Activated naive CD8-positive, alpha-beta T cell treated with anti-CD3 and anti-CD28 coated beads, Interleukin-2, amount 10 ng/mL, durations not matched to agents 7 days and 5 days (primary cell): ENCODE measurements around the gene DGCR6L. TPM values are rescaled to one million over a fixed set of nuclear protein-coding genes. Genes with fewer than 3 reads are reported as not detected.
"Not testable (repeated sequence)": the region's sequence is repeated elsewhere in the genome, so short reads cannot be mapped to it uniquely, and the experiment has no call there.

Source experiments
- ATAC-seq: fragments of 150-1000 bp; cut with Tn5 transposase; one replicate; pipeline ENCODE4 v1.10.0; 2021; ENCODE audit warnings: low read depth, moderate library complexity
- POLR2A ChIA-PET: fragments of 350-600 bp; sonication (Branson Sonifier 250); formaldehyde crosslinking; loops from one replicate; lab custom pipeline; 2021; ENCODE audit warnings: antibody characterized with exemption; lab: Charles Lee
- DNase-seq: peaks from one replicate; pipeline ENCODE4 v3.0.0; 2021
- H3K27ac Mint-ChIP-seq: one replicate; pipeline ENCODE4 v1.8.0; 2022; ENCODE audit warnings: mild to moderate bottlenecking, mixed read lengths
- H3K27me3 Mint-ChIP-seq: one replicate; pipeline ENCODE4 v1.8.0; 2022; ENCODE audit warnings: mild to moderate bottlenecking, moderate library complexity, mixed read lengths
- H3K36me3 Mint-ChIP-seq: one replicate; pipeline ENCODE4 v1.8.0; 2021; ENCODE audit warnings: mild to moderate bottlenecking, mixed read lengths
- H3K4me1 Mint-ChIP-seq: one replicate; pipeline ENCODE4 v1.8.0; 2021; ENCODE audit warnings: mixed read lengths
- H3K4me3 Mint-ChIP-seq: one replicate; pipeline ENCODE4 v1.8.0; 2022; ENCODE audit warnings: mild to moderate bottlenecking, moderate library complexity, mixed read lengths
- H3K9me3 Mint-ChIP-seq: one replicate; pipeline ENCODE4 v1.8.0; 2021; ENCODE audit warnings: mixed read lengths
- total RNA-seq, 2 experiments: library from RNA; stranded (reverse); gene quantifications; one replicate each; pipeline ENCODE4 v1.2.3, GENCODE V29; 2021

Gene DGCR6L
- total RNA-seq, 2 experiments from 2014 or later, result 39.7 to 45.7 TPM

DNA sequence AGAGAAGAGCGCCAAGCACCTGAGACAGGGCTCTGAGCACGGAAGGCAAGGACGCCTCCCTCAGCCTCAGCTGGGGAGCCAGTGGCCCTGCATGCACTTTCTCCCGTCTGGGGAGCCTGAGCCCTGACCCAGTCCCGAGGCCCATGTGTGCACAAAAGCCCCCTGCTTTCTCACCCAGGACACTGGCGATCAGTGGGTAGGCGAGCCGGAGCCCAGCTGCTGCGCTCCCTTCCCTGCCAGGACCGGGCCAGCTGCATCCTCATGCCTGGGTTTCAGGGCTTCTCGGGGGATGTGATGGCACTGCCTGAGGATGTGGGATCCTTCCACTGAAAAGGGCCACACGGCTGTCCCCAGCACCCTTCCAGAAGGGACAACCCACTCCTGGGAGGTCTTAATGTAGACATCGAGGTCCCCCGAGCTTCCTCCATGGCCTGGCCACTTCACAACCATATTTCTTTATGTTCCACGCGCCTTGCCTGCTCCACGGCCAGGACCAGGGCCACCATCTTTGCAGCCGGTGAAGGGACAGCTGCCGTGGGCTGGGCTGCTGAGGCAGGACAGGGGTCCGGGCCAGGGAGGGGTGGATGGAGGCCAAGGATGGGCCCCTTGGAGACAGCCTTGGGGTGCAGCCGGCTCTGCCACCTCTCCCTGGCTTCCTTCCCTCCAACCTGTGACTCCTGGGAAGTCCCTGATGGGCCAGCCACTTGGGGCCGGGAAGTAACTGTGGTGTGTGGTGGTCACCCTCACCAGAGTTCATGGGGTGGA lies 41.0 kb downstream of the DGCR6L start:
- not testable (repeated sequence) for H3K36me3 Mint-ChIP-seq, H3K4me1 Mint-ChIP-seq

DNA sequence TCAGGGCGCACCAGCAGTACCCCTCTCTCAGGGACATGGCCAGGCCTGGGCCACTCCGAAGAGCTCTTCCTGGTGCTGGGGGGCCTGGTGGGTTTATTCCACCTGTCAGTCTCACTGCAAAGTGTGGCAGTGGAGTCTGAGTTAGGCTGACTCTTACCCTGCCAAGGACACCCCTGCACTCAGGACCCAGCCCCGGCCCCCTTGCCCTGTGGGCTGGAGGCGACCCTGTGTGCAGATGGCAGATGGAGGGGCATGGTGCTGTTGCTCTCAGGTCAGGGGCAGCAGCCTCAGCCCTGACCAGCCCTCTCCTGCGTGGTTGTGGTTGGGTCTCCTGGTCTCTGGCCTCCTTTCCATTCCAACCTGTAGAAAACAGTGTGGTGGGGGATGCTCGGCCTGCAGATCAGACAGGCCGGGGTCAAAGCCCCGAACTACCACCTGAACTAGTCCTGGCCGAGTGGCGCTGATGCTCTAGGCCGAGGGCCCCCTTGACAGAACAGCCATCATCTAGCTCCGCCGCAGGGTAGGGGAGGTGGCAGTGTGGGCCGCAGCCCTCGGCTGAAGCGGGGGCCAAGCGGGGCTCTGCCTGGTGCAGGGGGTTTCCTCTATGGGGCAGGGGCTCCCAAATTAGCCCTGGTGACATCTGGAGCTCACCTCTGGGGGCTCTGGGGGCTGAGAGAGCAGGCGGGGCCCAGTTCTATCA lies 41.8 kb downstream of the DGCR6L start:
- ATAC-seq, H3K4me3 Mint-ChIP-seq, POLR2A ChIA-PET, H3K36me3 Mint-ChIP-seq, DNase-seq, H3K27ac Mint-ChIP-seq, H3K27me3 Mint-ChIP-seq, H3K9me3 Mint-ChIP-seq, H3K4me1 Mint-ChIP-seq: not testable (repeated sequence)

More for the DNA sequence above, 41.0 kb downstream of the DGCR6L start:
- DNase-seq, H3K4me3 Mint-ChIP-seq, H3K27ac Mint-ChIP-seq, ATAC-seq, H3K27me3 Mint-ChIP-seq, H3K9me3 Mint-ChIP-seq, POLR2A ChIA-PET: not testable (repeated sequence)

DNA sequence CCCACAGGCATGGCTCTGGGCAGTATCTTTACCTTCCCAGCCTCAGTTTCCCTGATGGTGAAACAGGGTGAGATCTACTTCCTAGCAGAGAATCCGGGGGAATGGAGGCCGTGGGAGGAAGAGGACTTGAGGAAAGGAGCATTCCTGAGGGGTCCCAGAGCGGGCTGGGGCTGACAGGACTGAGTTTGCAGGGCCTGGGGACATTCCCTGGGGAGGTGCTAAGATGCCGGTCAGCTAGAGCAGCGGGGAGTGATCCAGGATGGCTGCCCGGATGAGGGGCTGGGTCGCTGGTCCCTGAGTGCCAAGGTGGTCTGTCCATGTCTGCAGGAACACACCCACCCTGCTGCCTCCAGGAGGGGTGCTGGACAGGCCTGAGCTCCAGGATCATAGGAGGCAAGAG lies 43.4 kb downstream of the DGCR6L start:
- H3K27ac Mint-ChIP-seq, result no peak overlapping the region
- H3K9me3 Mint-ChIP-seq, result no peaks in the 10 kb centered on the region
- H3K4me1 Mint-ChIP-seq, result peaks cover 2% of the 10 kb centered on the region
- no peaks in the 10 kb centered on the region for H3K27me3 Mint-ChIP-seq
- POLR2A ChIA-PET, result no interaction called here
- no peak for ATAC-seq
- H3K36me3 Mint-ChIP-seq, result no peaks in the 10 kb centered on the region
- DNase-seq, result no peak
- H3K4me3 Mint-ChIP-seq, result no peak overlapping the region

DNA sequence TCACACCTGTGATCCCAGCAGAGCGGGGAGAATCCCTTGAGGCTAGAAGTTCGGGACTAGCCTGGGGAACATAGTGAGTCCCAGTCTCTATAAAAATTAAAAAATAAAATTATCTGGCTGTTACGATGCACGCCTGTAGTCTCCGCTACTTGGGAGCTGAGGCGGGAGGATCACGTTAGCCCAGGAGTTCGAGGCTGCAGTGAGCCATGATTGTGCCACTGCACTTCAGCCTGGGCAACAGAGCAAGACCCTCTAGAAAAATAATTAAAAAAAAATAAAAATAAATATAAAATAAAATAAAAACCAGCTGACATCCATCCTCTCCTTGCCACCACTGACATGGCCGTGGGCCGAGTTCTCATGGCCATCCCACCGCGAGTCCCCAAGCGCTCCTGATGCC lies 44.0 kb downstream of the DGCR6L start:
- H3K9me3 Mint-ChIP-seq, result no peaks in the 10 kb centered on the region
- no peak for ATAC-seq
- no peak overlapping the region for H3K4me3 Mint-ChIP-seq
- DNase-seq, result no peak
- H3K36me3 Mint-ChIP-seq, result no peaks in the 10 kb centered on the region
- peaks cover 2% of the 10 kb centered on the region for H3K4me1 Mint-ChIP-seq
- H3K27me3 Mint-ChIP-seq, result no peaks in the 10 kb centered on the region
- POLR2A ChIA-PET, result no interaction called here
- no peak overlapping the region for H3K27ac Mint-ChIP-seq

DNA sequence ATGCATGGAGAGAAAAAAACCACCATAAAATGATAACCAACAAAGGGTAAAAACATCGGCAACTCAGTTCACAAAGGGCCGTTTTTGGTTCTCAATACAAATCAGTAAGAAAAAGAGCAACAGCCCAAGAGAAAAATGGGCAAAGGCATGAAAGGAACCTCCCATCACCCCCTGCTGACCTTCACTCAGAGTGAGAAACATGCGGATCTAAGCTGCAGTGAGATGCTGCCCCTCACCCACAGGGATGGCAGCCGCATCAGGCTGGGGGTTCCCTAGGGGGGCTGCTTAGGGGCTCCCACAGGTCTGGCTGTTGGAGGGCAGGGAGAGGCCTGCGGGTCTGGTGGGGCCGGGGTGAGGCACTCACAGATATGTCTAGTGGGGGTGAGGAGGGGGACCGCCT lies 44.5 kb downstream of the DGCR6L start:
- POLR2A ChIA-PET, H3K9me3 Mint-ChIP-seq, H3K27ac Mint-ChIP-seq, H3K4me1 Mint-ChIP-seq, DNase-seq, H3K36me3 Mint-ChIP-seq, ATAC-seq, H3K27me3 Mint-ChIP-seq, H3K4me3 Mint-ChIP-seq: not testable (repeated sequence)

DNA sequence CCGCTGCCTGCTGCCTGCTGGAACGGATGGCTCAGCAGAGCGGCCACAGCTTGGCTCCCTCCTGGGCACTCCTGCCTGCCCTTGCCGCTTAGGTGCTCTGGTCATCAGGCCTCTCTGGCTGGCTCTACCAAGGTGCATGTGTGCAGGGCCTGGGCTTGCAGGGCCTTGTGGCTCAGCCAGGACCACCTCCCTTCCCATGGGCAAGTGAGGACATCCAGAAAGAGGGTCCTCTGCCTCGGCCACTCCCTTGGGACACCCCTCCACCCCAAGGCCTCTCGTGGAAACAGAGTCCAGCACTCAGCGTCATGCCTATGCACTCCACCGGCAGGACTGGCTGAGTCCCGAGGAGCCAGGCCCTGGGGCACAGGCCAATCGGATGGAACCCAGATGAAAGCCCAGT lies 45.5 kb downstream of the DGCR6L start:
- H3K27me3 Mint-ChIP-seq, DNase-seq, ATAC-seq, H3K36me3 Mint-ChIP-seq, POLR2A ChIA-PET, H3K4me1 Mint-ChIP-seq, H3K4me3 Mint-ChIP-seq, H3K9me3 Mint-ChIP-seq, H3K27ac Mint-ChIP-seq: not testable (repeated sequence)

DNA sequence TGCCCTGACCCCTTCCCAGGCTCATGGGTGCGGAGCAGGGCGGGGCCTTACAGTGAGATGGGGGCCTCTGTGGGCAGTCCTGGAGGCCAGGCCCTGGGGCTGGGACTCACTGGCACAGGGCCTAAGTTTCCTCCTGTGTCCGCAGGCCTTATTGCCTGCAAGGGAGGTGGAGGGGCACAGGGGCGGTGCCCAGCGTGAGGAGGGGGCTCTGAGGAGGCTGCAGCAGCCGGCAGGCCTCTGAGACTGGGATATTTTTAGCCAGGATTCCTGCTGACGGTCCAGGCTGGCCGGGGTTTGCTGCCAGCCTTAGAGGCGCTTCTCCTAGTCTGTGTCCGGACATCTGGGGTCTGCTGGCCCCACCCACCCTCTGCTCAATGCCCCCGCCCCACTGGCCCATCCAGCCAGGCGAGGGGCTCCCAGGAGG lies 46.1 kb downstream of the DGCR6L start:
- Mint-ChIP-seq H3K4me1 (peaks cover under 1% of the 10 kb centered on the region), H3K27me3 (peaks cover under 1% of the 10 kb centered on the region), H3K27ac (no peak overlapping the region), H3K4me3 (no peak overlapping the region), H3K9me3 (no peaks in the 10 kb centered on the region), H3K36me3 (no peaks in the 10 kb centered on the region)
- POLR2A ChIA-PET, result no interaction called here
- ATAC-seq (no peak), DNase-seq (no peak)

DNA sequence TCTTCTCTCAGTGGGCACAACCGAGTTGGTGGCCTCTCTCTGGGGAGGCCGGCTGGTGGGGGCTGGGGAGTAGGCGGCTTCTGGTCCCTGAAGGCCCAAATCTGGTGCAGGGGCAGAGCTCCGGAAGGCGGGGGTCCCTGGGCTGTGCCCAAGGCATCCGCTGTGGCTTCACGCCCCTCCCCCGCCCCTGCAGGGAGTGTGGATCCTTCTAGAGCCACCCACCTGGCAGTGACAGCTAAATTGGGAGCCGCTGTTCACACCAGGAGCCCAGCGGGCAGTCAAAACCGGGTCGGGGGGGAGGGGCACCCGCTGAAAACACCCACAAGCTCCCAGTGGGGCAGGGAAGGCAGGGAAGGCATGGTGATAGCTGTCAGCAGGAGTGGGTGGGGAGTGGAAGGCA lies 47.2 kb downstream of the DGCR6L start:
- H3K27me3 Mint-ChIP-seq, result peaks cover 2% of the 10 kb centered on the region
- H3K27ac Mint-ChIP-seq, result no peak overlapping the region
- H3K4me1 Mint-ChIP-seq, result peaks cover 1% of the 10 kb centered on the region
- no peak overlapping the region for H3K4me3 Mint-ChIP-seq
- no peak for DNase-seq
- POLR2A ChIA-PET, result no interaction called here
- ATAC-seq, result no peak
- no peaks in the 10 kb centered on the region for H3K9me3 Mint-ChIP-seq
- H3K36me3 Mint-ChIP-seq, result no peaks in the 10 kb centered on the region

DNA sequence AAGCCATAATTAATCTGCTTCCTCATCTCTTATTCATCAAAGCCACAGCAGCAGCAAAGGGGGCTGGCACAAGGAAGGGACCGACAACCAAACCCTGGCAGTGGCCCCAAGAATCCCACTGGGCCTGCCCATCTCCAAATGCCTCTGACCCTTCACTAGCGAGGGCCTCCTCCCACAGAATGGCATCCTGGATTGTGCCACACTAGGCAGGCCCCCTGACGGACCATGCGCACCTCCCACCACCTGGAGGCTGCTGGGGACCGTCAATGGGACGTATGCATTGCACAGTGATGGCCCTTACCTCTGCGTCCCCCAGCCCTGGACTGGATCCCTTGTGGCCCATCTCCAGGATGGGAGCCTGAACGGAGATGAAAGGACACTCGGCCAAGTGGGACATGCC lies 47.7 kb downstream of the DGCR6L start:
- H3K4me3 Mint-ChIP-seq, result no peak overlapping the region
- POLR2A ChIA-PET, result no interaction called here
- no peak overlapping the region for H3K27ac Mint-ChIP-seq
- no peak for ATAC-seq
- peaks cover 1% of the 10 kb centered on the region for H3K4me1 Mint-ChIP-seq
- no peak for DNase-seq
- H3K9me3 Mint-ChIP-seq, result no peaks in the 10 kb centered on the region
- peaks cover 2% of the 10 kb centered on the region for H3K27me3 Mint-ChIP-seq
- H3K36me3 Mint-ChIP-seq, result no peaks in the 10 kb centered on the region

DNA sequence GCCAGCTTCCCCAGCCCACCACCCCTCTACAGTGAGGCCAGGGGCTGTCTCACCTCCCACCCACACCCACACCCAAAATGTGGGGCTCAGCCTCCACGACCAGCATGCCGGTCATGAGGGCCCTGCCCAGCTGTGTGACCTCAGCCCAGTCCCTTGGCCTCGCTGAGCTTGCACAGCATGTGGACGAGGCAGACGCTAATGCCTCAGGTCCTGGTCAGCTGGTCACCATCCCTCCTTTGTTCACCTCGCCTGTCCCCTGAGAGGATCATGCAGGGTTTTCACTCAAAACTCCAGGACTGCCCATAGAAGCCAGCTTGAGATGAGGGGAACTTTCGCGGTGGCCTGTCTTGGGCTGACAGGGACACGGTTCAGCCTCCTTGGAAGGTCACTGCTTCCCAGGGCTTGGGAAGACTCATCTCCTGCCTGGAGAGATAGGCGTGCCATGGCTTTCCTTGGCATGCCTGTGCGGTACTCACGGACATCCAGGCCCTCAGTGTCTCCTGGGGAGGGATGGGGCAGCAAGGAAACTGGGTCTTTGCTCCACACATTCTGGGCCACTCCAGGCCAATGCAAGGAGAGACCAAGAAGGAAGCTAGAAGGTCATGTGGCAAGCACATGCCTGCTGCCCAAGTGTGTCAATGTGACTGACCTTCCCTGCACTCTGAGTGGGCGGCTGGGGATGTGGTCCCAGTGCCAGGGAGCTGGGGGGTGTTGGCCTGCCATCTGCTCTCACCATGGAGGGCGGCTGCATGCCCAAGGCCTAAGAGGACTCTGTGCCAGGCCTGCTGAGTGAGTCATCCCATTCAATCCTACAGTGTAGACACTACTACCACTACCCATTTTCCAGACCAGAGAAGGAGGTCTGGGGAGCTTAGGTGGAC lies 48.5 kb downstream of the DGCR6L start:
- no peaks in the 10 kb centered on the region for H3K36me3 Mint-ChIP-seq
- H3K4me3 Mint-ChIP-seq, result no peak overlapping the region
- no peak for DNase-seq
- peaks cover 5% of the 10 kb centered on the region for H3K27me3 Mint-ChIP-seq
- no peak overlapping the region for H3K27ac Mint-ChIP-seq
- peaks cover 3% of the 10 kb centered on the region for H3K4me1 Mint-ChIP-seq
- POLR2A ChIA-PET, result no interaction called here
- no peak for ATAC-seq
- no peaks in the 10 kb centered on the region for H3K9me3 Mint-ChIP-seq

DNA sequence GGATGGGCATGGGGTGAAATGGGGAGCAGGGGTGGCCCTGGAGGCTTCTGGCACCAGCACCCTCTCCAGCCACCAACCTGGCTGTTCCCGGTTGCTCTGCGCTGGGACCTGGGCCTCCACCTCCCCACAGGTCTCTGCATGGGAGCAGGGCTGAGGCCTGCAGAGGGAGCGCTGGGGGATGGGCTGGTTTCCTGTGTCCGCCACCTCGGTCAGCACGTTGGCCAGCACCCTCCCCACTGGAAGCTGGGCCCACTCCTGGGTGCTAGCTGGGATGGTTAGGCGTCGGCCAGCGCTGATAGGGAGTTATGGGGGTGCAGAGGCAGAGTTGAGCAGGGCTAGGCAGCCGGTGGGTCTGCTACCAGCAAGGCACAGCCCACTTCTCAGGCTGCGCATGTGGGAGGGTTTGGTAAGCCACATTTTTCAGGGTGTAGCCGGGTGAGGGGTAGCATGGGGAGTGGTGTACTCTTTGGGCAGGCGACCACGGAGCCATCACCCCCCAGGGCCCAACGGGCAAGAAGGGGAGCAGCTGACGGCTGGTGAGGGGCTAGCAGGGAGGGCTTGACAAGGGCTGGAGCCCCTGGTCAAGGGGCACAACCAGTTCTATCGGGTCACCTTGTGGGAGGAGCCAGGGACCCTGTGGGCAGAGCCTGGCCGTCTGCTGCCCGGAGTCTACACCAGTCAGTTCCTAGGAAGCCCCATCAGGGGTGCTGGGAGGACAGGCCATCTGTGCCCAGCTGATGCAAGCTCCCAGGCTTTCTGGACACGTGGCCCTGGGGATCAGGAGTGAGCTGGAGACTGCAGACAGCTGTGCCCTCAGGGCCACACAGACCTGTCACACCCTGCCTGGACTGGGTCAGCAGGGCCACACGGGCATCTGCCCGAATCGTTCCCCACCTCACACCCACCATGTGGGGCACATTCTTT lies 49.4 kb downstream of the DGCR6L start:
- H3K9me3 Mint-ChIP-seq, DNase-seq, POLR2A ChIA-PET, H3K36me3 Mint-ChIP-seq, H3K4me1 Mint-ChIP-seq, H3K4me3 Mint-ChIP-seq, H3K27ac Mint-ChIP-seq, ATAC-seq, H3K27me3 Mint-ChIP-seq: not testable (repeated sequence)

DNA sequence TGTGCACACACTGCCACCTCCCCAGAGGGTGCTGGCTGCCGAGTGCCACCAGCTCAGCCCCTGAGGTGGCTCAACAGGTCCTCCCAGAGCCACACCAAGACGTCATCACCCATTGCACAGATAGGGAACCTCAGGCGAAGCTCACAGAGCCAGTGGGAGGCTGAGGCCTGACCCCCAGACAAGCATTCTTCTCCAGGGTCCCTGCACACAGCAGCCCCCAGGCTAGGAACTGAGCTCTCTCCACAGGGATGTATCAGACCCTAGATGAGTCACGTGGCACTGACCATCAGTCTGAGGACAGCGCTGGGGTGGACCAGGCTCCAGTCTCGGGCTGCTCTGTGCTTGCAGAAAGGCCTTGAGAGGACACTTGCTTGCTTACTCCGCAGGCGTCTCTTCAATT lies 50.2 kb downstream of the DGCR6L start:
- H3K36me3 Mint-ChIP-seq, ATAC-seq, H3K27me3 Mint-ChIP-seq, H3K4me1 Mint-ChIP-seq, DNase-seq, H3K27ac Mint-ChIP-seq, H3K9me3 Mint-ChIP-seq, H3K4me3 Mint-ChIP-seq: not testable (repeated sequence)
- POLR2A ChIA-PET, result interaction anchor here (1.0 kb wide), 1 partner anchor 25 kb away, joined by 4 read pairs; no protein-coding TSS in a partner anchor
